HK-2 (cell line): ENCODE results near the gene TDRKH.
"Not testable (repeated sequence)": the region's sequence is repeated elsewhere in the genome, so short reads cannot be mapped to it uniquely, and the experiment has no call there.

Experiments
- DNase-seq: peaks from one replicate; pipeline ENCODE4 v3.0.0-alpha.2; 2018; ENCODE audit not compliant: unreplicated experiment

TDRKH gene

DNA sequence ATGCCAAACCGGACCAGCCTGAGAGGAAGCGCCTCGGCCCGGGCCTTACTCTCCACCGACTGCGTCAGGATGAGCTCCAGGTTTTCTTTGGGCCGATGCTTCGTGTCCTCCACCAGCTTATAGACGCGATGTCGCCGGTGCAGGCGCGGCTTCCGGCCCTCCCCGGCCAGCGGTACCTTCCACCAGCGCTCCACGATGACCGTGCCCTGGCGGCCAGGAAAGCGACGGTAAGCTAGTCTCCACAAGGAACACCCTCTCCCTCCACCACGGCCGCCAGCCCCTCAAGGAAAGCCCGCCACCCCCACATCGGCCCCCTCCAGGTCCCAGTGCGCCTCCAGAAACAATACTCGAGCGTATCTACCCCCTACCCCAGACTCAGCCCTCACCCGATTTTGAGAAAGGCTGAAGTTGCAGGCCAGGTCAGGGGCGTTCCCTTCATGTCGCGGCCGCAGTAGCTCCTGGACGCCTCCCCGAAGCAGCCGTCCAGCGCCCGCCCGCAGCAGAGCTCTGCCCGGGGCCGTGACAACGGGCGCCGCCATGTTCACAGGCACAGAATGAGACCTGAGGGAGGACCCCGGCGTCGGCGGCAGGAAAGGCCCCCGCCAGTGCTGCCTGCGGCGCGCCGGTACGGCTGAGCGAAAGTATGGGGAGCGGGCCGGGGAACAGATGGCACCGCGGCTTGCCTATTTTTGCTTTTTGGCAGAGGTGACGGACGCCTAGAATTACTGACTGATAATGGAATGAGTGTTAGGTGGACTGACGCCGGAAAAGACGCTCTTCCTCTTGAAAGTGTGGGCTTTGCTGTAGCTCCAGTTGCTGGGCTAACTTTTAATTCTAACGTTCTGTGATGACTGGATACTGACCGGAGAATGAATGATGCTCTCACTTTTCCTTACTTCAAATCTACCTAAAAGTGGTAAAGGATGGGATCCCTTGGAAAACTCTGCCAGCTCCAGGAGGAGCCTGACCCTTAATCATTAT is 27.1 kb downstream of the TDRKH start, which contains the start of gene MRPL9:
TSS of gene MRPL9 (minus strand) at position 556 of the 981 bp plus-strand sequence. CDS start at position 539, 17 bp downstream.
- peak; percentile 83 for DNase-seq

DNA sequence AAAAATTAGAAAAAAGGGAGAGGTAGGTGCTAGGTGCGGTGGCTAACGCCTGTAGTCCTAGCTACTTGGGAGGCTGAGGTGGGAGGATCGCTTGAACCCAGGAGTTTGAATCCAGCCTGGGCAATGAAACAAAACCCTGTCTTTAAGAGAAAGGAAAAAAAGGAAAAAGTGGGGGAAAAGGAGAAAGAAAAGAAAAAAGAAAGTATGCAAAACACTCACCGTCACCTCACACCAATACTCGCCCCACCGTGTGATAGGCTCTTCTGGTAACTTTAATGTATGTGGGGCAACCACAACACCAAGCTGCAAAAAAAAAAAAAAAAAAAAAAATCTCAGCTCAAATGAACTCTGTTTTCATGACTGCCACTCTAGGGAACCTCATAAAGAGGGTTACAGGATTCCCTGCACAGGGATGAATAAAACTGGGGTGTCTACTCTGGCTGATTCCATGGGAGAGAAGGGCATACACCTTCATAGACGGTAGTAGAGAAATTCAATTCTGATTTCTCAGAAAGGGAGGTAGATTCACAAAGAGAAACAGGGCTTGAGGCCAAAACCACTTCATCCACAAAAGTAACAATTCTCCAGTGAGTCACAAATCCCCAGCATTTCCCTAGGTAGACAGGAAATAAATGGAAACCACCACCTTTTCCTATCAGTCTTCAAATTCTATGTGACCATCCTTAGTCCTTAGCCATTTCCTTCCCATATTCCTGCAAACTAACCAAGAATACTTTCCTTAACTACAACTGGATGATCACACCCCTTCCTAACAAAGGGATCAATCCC is 29.5 kb downstream of the TDRKH start:
- DNase-seq, result no peak

DNA sequence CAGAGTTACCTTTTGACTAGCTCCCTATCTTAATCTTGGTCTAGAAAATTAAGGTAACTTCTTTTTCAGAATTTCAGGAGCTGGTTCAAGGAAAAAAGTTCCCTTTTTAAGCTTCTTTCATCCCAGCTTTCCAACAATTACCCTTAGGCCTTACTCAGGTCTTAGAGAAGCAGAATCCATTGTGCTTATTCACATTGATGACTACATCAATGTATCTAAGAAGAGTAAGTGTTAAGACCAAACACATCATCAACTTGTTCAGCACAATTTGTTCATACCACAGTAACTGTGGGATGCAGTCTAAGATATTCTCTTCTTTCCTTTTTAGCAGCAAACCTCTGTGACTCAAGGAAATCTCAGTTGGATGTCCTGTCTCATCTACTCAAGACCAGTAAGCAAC is 31.1 kb downstream of the TDRKH start:
- DNase-seq, result no peak

DNA sequence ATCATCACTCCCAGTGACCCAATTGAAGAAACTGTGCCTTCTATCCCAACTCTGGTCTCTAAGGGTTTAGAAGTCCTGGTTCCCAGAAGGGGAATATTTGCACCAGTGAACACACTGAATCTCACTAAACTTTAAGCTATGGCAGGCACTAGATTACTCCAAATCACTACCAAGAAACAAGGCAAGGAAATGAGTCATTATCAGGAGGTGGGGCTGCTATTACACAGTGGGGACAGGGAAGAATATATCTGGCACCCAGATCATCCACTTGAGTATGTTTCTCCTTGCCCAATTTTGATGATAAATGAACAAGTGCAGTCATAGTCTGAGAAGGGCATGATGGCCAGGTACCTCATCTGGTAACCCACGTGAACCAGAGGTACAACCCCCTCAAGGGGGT is 34.0 kb downstream of the TDRKH start:
- no peak for DNase-seq

DNA sequence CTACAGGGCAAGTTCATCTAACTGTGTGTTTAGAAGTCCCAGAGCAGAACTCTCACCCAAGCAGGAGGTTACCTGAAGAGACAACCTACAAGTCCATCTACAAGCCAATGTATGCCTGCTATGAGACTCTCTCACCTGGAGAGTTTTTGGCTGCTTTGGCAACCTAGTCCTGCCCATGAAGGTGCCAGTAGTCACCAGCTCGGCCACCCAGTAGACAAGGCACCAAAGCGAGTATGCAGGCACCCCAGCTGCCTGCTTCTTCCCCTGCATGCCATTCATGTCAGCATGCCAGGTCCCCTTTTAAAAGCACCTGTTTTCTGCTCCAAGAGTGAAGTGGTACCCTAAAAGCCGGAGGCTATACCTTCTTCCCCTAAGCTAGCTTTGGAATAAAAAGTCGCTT is 48.8 kb downstream of the TDRKH start:
- no peak for DNase-seq

DNA sequence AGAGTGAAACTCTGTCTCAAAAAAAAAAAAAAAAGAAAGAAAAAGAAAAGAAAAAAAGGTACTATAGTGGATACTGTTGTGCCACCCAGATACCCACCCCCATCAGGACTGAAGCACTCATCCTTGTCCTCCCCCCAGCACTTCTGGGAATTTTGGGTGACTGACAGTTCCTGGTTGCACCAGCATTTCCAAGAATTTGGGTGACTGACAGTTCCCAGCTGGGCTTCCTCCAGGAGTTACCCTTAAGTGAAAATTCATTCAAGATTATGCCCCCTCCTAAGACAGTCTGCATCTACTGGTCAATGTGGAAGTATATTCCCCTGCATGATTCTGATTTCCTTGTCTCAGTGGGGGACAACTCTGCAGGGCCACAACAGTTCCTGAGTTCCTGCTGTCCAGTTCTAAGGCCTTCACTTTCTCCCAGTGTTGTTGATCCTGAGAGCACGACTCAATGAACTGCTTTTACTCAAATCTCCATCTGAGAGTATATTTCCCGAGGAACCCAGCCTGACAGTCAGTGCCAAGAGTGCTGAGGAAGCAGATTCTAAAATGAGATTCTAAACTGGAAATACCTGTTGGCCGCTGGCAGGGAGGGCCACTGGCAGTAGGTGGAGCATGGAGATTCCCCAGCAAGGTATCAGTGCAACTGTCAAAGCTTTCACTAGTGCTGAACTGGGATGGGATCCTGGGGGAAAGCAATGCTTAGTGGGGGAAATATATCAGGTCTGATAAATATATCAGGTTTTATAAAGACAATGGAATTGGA is 50.5 kb downstream of the TDRKH start:
- DNase-seq, result no peak

DNA sequence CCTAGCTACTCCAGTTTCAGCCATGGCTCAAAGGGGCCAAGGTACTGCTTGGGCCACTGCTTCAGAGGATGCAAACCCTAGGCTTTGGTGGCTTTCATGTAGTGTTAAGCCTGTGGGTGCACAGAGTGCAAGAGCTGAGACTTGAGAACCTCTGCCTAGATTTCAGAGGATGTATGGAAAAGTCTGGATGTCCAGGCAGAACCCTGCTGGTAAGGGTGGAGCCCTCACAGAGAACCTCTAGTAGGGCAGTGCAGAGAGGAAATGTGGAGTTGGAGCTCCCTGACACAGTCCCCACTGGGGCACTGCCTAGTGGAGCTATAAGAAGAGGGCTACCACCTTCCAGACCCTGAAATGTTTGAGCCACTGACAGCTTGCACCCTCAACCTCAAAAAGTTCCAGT is 52.8 kb downstream of the TDRKH start:
- DNase-seq, result no peak

DNA sequence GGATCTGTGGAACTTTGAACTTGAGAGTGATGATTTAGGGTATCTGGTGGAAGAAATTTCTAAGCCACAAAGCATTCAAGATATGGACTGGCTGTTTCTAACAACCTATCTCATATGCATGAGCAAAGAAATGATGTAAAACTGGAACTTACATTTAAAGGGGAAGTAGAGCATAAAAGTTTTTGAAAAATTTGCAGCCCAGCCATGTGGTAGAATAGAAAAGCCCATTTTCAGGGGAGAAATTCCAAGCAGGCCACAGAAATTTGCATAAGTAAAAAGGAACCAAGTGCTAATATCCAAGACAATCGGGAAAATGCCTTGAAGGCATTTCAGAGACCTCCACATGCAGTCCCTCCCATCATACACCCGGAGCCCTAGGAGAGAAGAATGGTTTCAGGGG is 53.3 kb downstream of the TDRKH start:
- DNase-seq, result no peak

DNA sequence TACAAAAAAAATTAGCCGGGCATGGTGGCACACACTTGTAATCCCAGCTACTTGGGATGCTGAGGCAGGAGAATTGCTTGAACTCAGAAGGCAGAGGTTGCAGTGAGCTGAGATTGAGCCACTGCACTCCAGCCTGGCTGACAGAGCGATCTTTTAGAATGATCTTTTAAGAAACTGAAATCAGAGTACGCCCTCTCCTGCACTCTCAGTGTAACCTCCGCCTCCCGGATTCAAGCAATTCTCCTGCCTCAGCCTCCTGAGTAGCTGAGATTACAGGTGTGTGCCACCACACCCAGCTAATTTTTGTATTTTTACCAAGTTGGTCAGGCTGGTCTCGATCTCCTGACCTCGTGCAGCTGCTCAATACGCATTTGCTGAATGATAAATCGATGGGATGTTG is 56.3 kb downstream of the TDRKH start:
- not testable (repeated sequence) for DNase-seq

DNA sequence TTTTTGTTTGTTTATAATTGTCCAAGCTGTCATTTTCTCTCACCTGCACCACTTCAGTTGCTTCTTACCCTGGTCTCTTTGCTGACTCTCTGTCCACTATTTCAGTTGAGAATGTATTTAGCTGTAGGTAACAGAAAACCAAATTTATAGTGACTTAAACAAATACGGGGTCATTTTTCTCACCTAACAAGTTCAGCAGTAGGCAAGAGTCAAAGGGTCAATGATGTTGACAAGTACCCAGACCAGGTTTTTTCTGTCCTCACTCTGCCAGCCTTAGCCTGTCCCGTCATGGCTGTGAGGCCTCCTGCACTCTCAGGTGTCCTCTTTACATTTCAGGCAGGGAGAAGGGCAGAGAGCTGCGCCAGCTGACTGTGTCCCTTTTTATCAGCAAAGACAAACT is 57.2 kb downstream of the TDRKH start:
- no peak for DNase-seq

DNA sequence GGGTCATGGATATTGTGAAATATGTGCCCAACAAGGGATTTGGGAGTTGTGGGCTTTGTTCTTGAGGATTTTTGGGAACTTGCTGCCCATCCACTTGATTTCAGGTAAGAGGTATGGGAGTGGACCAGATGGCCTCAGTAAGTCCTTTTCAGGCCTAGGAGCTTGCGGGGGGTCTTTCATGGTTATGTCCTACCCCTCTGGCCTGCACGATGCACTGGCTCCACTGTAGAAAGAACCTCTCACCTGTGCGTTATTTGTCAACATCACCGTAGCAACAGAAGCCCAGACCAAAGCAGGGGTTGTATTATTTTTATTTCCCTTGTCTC is 60.4 kb downstream of the TDRKH start:
- no peak for DNase-seq

DNA sequence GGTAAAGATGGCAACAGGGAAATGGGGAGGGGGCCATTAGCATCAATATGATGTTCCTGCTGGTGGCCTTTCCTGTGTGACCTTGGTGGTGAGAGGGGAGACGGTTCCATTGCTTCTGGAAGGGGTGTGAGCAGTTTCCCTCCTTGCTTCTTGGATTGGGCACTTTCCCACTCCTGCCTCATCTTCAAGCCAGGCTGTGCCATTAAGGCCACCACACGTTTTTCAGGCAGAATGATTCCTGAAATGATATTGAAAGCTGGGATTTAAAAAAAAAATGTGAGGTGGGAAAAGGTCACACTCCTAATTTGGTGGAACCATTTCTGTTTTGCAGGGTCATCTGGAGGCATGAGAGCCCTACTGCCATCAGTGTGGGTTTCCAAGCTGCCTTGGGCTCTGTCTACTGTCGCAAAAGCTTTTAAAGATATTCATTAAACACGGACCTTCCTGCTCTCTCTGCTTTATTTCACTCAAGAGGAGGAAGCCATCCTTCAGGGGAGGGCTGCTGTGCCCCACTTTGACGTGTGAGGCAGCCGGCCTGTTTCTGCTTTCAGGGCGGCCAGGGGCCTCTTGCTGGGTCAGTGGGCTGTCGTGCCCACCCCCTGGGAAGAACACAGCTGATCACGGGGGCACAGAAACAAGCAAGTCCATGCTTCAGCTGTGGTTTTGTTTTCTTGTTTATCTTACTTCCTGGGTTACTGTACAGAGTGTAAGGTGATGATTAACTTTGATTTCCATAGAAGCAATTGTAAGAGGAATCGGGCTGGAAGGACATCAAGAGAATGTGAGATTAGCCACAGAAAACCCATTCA is 60.9 kb downstream of the TDRKH start:
- DNase-seq, result no peak

DNA sequence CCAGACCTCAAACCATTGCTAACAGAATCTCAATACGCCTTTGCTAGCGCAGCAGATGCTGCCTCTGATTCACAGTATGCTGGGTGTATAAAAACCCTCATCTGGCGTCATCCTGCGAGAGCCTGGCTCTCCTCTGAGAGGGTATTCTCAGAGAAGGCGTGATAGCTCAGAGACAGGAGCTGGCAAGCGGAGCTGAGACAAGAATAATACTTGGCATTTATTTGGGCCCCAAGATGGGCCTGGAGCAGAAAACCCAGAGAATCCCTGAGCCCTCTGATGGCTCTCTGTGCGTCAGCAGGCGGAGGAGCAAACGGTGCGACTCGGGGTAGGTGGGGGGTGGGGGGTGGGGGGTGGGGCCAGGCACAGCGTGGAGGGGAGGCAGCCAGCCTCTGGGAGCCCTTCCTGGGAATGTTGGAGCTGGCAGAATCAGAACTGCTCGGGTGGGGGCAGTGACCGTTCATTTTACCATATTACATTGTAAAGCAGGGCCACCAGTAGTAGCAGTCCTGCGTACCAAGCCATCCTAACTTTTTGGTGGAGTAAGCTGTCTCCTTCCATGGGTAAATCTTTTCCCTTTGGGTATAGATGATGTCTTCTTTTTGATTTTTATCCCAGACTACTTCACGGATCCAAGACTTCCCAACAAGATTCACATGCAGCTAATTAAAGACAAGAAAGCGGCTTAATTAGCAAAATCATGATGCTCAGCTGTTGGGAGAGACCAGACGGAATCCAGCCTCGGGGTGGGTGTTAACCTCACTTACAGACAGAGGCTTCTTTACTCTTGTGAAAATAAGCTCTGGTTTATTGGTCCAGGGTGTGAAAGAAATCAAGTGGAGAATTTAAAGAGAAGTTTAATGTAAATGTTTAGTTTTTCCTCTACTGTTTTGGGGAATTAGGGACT is 61.9 kb downstream of the TDRKH start:
- no peak for DNase-seq

DNA sequence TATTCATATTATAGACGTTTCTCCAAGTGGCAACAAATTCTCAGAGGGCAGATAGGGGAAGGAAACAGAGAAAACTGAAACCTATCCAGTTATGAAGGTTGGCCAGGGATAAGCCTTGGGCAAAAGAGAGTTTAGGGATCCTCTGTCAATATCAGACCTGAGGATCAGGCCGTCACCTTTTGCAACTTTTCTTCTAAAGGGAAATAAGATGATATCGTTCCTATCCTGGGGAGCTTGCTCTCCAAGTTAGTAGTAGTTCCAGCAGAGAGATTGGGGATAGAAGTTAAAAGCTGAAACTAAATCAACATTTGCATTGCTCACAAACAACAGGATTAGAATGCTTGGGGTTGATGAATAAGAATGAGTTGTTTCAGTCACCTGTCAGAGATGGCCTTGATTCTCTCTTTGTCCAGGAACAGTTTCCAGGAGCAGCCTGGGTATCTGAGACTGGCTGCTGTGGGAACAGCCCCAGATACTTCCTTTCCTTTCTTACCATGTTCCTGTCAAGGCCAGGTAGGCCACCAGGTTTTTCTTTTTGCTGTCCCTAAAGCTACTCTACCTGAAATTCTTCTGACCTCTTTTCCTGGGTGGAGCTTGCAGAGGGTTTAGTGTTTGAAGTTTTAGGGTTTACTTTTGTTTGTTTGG is 66.5 kb downstream of the TDRKH start:
- DNase-seq, result no peak
